T-helper 9 cell (primary cell): ENCODE results near the gene CCDC80.

ENCODE experiments used
- DNase-seq: peaks from one replicate; pipeline ENCODE4 v3.0.0-alpha.2; 2020

CCDC80 gene

DNA sequence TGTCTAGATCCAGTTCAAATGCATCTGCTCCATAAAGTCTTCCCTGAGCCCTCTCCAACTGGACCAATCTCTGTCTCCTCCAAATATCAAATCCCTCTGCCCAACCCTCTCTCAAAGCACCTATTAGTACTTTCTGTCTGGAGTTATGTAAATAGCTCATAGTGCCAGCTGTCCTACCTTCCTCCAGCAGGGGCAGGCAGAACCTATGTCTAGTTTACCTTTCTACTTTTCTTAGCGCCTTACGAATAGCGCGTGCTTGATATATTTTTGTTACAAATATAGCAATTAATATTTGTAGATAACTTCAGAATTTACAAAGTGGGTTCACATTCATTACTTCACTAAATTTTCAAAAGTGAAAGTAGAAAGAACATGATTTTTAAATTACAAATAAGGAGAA, 14.0 kb upstream of the CCDC80 start:
- no peak for DNase-seq

DNA sequence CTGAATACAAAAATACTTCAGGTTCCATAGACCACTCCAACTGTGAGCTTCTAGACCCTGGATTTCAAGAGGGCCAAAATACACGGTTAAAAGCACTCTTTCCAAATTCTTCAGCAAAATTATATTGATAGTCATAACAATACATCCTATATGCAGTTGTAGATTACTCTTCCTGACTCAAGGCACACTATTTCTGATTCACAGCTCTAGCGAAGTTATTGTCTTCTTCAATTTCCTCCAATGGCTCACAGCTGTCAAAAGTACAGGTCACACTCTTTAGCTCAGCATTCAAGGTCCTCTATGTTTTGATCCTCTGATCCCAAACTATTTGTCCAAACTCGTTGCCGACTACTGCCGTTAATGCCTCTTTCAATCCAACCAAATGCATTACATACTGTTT, 13.5 kb upstream of the CCDC80 start:
- DNase-seq: no peak

DNA sequence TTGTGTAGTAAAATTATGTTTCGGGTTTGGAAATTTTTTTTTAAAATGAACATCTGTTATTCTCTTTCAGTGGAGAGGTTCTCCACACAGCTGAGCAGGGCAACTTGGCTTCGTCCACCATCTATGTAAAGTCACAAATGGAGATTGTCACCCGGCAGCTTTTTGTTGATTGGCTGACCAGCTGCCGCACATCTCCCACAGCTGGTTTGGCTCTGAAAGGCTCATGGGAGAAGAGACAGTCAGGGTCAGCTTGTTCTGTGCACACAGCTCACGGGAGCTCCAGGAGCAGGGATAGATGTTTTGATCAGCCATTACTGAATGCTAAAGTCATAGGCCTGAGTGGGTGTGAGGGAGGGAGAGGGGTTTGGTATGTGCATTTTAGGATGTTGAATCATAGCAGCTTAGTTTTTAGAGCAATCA, 12.9 kb upstream of the CCDC80 start:
- no peak for DNase-seq

DNA sequence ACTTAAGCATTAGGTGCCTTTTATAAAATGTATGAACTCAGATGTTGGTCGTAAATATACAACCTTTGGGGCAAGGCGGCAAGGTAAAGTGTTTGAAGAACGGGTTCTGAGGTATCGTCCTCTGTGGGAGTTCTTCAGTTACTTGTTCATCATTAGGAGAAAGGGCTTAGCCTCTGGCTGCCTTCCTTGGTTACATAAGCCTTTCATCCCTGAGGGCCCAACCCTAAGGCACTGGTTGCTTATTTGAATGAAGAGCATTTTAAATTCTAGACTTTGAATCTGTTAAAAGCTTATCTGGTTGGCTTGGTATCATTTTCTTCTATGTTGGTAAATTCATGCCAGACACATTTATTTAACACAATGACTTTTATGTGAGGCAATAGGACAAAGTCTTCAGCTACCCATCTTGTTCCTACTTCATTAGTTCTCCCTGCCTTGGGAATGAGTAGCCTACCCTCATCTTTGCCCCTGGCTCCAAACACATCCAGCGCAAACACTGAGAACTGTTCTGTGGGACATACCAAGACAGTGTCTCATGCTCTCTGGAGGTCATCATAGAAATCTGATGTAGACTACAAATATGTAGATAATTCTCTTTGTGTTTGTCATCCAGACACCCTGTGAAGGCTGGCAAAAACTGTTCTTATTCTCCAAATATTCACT, 12.4 kb upstream of the CCDC80 start:
- no peak for DNase-seq

DNA sequence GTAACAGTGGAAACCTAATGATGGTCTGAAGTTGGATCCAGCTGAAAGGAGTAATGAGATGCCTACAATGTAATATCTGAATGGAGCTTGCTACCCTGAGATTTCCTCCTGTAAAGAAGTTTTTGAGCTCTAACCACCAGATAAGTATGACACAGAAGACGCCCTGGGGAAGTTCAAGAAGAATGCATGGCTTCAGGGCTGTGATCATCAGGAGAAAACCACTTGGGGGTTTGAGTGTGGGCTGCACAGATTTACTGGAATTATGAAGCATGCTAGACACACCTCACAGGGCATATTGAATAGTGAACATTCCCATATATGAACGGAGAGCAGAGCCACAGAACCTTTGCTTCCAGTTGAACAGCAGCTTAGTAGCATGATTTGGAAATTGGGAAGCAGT, 10.6 kb upstream of the CCDC80 start:
- no peak for DNase-seq

DNA sequence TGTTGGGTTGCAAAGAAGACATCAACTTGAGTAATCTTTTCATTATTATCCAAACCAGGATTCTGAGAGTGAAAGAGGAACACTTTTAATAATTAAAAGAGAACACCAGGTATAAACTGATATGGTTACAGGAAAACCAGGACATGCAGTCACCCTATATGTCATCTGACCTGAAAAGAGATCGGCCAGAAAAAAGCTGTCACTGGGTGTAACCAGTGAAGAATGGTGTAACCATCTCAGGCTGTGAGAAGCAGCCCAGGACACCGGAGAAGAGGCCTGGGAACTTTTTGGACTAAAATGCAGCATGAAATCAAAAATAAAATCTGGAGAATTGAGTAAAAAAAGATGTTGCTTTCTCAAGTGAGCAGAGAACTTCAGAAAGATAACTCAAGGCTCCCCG, 10.1 kb upstream of the CCDC80 start:
- no peak for DNase-seq

DNA sequence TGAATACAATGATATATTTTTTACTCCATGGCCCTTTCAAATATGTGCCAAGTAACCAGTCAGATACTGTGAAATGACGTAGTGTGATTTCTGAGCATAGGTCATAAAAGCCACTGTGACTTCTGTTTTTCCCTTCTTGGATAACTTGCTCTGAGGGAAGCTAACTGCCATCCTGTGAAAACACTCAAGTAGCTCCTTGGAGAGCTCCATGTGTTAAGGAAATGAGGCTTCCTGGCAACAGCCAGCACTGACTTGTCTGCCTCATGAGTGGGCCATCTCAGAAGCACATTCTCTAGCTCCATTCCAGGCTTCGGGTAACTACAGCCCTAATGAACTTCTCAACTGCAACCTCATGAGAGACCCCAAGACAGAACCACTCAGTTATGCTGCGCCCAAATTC, 9.5 kb upstream of the CCDC80 start:
- DNase-seq: no peak

DNA sequence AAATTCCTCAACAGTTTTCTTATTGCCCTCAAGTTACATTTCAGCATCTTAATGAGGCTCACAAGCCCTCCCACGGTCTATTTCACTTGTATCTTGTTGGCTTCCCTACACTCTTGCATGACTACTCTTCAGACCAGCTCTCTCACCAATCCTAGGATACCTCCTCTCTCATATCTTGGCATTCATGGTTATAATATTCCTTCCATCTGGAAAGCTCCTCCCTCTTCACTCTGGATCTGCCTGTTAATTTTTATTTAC, 8.5 kb upstream of the CCDC80 start:
- DNase-seq: no peak

DNA sequence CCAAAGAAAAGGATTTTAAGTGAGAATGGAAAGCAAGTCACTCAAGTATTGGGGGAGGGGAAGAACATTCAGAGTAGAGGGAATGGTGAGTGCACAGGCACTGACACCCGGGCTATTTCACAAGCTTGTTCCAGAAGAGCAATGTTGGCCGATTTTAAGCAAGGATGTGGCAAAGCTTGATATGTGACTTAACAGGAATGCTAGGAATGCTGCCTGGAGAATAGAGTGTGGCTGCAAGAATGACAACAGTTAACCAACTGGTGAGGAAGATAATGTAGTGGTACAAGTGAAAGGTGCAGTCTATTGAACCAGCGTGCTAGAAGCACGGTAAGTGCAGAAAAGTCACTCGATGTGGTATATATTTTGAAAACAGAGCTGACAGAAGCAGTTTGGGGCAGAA, 6.2 kb upstream of the CCDC80 start:
- no peak for DNase-seq

DNA sequence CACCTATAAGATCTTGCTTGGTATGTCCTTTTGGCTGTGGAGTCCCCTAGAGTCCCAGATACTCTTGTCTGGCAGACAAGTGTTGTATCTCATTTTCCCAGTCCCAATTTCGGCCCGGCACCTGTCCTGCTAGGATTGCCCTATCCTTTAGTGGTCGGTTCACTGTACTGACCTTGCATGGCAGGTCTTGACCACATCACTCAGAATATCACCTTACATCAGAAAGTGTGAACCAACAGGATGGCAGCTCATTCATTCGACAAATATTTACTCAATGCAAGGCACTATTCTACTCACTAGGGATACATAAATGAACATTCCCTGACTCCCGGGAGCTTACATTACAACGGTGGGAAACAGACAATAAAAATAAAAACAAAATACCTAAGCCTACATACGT, 5.7 kb upstream of the CCDC80 start:
- DNase-seq: no peak

DNA sequence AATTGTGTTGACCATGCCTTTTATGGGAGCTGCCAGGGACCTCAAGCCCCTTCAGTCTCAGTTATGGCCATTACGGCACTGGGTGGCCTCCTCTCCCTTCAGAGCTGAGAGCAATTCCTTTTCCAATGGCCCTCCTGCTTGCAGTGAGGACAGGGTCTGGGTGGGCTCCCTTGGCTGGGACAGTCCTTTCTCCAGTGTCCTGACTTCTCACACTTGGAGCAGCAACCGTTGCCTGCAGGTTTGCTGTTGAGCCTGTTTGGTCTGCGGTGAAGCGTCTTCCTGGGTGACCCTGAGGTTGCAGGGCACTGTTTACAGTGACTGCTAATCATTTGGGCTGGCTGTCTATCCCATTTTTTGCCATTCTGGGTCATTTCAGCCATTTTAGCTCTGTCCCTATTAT, 3.5 kb upstream of the CCDC80 start:
- no peak for DNase-seq

DNA sequence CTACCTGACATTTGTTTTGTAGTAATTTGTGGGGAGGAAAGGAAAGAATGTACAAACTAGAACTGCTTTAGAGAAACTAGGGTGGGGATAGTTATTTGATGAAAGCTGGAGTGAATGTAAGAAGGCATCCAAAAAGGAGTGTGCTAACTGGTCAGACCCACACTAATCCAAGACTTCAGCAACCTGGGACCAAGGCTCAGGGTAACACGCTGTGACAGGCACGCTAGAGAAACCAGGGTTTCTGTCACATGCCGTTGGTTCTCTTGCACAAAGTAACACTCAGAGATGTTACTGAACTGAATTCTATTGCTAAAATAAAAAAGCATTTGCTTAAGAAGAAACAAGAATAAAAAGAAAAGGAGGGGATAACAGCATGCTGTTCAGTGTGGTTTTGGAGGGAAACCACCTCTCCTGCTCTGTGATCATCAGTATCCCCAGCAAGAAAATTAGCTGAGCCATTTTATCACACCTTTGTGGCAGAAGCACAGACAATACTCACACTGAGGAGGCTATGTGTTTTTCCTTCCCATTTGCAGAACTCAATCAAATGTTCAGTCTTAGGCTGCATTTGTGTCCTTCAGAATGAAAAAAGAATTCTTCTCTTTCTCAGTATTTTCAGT, 2.8 kb upstream of the CCDC80 start:
- DNase-seq: no peak

DNA sequence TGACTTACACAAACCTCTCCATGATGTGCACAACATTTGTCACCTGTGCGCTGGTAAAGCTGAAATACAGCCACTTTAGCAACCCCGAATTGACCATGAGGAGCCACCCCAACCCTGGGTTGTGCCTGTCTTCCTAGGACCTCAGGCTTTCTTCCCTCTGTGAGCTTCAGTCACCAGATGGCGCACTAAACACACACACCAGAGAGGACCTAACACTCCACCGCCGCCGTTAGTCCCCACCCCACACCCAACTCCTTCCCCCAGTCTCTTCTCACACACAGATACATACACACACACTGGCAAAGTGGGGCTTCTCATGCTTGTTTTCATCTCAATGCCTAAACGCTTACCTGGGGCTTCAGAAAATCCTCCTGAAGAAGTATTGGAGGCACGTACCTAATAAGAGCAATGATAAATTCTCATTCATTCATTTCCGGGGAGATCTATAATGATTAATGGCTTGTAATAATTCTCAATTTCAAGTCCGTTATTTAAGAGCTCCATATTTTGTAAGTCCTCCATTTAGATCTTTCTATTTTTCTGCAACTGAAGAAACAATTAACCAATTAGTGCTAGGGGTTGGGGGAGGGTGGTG, 2.1 kb upstream of the CCDC80 start:
- peak; percentile 70 for DNase-seq

DNA sequence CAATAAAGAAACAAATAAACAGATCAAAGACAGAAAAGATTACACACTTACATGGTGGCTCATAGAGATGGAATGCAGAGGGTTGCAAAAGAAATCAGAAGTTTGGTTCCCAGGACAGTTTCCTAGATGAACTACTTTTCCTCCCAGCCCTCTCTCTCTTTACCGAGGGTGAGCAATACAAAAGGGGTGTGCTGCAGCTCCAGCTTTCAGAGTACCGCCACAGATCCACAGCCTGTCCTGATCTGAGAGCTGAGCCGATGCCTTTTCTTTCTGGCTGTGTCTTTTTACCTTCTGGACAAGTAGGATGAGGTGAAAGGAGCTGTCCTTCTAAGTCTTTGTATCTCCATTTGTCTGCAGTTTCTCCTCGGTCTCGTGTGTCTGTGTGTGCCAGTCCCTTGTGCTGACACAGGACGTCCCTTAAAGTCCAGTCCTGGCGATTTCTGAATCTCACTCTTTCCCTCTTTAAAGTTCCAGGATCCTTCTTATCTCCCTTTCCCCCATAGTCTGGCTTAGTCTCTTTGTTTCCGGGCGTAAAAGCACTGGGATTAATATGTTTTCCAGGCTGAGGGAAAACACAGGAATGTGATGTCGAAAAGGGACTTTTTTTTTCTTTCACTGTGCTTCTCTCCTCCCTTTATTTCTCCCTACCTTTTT, 540 bp downstream of the CCDC80 start:
- DNase-seq: no peak

DNA sequence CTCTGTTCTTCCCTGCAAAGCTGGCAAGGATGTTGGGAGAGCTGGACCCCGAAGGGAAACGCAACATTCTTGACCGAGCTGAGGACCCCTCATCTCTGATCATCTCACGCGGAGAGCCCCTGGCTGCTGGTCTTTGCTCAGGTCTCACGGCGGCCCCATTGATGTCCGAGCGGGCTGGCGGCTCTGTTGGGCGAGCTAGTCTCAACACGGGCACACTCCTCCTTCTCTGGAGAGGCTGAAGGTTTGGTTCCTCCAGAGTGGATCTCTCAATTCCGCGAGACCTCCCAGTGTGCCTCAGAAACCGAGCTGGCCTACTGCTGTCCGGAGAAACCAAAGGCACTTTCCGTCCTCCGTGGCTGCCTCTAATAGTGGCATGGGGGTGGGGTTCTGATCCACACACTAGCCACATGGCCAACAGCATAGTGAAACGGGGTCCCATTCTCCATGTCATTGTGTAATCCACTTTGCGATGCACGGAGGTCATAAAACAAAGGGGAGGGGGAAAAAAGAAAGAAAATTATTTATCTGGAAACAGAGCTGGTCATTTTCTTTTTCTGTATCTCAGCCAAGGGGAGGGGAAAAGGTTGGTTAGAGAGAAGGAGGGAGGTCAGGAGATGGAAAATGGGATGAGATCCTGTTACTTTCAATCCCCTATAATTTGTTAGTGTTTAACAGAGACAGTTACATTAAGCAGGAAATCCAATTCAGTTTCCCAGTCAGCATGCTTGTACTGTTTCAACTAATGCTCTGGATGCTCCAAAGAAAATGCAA, 1.3 kb downstream of the CCDC80 start:
- no peak for DNase-seq

DNA sequence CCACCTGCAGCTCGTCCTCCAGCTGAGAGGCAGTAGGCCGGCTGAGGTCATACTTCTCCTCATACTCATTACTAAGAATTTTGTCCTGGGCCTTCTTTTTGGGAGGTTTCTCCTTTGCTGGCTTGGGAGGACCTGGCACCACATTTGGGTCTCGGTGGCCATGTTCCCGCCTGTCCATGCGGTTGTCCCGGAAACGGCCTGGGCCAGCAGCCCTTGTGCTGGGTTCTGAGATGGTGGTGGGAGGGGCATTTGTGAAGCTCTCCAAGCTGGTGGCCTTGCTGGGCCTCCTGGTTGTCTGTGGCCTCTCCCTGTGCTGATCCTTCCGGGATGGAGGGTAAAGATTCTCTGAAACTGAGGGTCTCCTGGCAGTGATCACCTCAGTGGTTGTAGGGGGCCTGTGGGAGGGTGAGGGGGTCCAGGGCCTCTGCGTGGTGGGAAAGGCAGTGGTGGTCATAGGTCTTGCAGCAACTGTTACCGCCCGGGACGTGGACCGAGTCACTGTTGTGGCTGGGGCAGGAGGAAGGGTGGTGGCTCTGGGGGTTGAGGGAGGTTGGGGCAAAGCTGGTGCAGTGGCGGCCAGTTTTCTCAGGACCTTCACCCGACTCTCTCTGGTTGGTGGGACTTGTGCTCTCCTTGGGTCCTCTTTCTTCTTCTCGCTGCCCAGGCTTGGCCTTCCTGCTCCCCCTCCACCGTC, 2.5 kb downstream of the CCDC80 start:
- no peak for DNase-seq

DNA sequence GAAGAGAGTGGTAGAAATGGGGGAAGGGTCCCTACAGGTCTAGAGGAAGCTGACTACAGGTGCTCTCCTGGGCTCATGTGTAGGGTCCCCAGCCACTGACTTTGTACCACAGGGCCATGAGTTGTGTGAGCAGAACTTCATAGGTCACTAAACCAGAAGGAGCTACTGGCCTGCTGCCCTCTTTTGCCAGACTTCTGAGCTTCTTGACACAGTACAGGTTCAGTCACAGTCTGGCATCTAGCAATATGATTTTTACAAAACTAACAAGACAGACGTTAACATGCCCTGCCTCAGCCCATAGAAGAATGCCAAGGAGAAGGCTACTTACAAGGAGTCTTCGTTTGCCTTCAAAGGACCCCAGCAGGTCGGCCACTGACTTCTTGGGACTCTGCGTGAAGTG, 3.2 kb downstream of the CCDC80 start:
- DNase-seq: no peak

DNA sequence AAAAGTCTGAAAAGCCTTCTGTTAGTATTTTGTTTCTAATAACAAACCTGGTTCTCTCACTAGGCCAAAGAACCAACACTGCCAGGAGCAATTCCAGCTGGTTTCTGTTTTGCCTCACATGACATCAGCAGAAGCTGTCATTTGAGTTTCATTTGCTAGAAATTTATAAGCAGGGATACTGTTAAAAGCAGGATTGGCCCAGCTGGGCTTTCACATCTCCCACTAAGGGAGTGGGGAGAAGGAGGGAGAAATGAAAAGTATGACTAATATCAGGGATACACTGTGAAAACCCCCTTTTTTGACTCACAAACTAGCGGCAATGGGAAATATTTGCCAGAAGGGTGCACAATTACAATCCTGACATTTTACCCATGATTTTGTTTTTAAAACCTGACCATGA, 5.3 kb downstream of the CCDC80 start:
- DNase-seq: no peak

DNA sequence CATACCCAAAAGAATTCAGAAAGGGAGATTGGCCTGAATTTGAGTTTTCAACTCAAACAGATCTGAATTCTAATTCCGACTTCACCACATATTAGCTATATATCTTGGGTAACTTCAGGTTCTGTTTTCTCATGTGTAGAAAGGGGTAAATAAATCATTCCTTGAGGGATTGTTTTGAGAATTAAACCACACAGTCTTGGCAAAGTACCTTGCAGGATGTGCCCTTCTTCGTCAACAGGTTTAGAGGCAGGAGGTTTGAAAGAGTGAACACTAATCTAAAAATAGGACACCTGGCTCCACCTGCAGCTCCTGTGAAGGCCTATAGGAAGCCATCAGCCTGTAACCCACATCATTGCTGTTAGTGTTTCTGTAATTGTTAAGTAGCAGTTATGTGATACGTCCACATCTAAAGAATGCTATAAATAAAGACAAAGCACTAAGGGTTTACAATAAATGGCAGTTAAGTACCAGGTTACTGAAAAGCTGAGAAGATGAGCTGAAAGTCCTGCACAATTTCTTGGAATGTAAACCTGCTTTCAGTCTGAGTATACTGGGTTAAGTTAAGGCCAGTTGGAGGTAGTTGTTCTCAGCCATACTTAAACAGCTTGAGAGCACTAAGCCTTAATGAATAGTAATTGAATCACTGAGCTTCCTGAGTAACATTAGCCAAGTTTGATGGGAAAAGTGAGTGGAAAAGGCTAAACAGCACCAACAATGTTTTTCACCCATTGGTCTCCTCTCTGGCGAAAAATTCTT, 6.0 kb downstream of the CCDC80 start:
- no peak for DNase-seq

DNA sequence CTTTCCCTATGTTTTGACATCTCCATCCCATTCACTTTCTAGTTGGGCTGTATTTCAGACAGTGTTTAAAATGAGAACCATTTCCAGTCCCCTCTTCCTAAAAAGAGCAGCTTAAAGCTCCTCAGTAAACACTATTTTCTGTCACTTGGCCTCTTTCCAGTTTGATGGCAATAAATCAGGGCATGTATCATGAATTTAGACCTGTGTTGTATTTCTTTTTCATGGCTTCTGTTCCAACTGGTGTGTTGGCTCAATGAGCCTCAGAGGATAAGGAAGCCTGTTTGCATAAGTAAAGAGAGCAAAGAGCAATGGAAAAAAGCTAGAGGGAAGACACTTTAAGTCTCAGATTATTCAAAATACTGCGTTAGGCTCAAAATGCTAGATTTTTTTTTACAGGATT, 7.2 kb downstream of the CCDC80 start:
- no peak for DNase-seq

DNA sequence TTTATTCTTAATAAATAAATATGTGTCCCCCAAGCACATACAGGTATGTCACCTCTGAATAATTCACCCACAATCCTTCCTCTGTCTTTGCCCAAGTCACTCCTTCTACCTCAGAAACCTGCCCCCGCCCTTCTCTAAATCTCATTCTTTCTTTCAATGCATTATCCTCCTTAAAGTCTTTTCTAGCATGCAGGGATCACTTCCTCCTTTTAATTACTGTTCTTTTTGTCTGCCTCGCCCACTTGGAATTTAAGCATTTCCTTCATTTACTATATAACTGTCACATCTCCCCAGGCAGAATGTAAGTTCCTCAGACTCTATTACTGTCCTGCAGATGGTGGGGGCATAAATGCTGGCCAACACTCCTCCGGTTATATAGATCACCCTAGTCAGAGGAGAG, 7.8 kb downstream of the CCDC80 start:
- no peak for DNase-seq

DNA sequence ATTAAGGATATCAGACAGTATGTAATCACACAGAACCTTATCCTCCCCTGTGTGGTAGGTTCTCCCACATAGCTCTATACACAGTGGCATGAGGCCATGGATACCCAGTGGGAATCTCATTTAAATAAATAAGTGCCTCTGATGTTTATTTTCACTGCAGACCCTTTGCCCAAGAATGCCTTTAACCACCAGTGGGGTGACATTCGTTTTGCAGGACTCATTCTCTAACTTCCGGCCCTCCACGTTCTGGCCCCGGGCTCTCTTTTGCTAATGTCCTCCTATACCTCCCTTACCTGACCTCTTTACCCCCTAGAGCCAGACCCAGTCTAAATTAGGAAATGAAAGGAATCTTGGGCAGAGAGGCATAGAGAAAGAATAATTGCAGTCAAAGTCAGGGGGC, 8.3 kb downstream of the CCDC80 start:
- DNase-seq: no peak
